GM23338 (cell line): ENCODE data around the gene UBASH3A. TPM values are rescaled to one million over a fixed set of nuclear protein-coding genes. Genes with fewer than 3 reads are reported as not detected.

Experiments
- ATAC-seq: fragments of 200-7000 bp; cut with Tn5 transposase; 3 replicates; pipeline ENCODE4 v1.9.1; 2020
- DNase-seq: peaks from one replicate; pipeline ENCODE4 v3.0.0-alpha.2; 2015; ENCODE audit warnings: low spot score
- H2AFZ ChIP-seq: fragments of 200-600 bp; sonication (generic); 2 replicates; pipeline ENCODE4 v1.8.0; 2016; ENCODE audit warnings: antibody characterized with exemption, mild to moderate bottlenecking, moderate library complexity
- H3F3A ChIP-seq: fragments of 200-600 bp; sonication (generic); replicated peaks from 2 replicates; pipeline ENCODE4 v1.8.0; 2017; ENCODE audit warnings: antibody characterized with exemption, mixed run types, low read depth
- H3K27ac ChIP-seq: fragments of 200-600 bp; sonication (generic); 2 replicates; pipeline ENCODE4 v1.6.1; 2016; ENCODE audit warnings: low read depth
- H3K27me3 ChIP-seq: fragments of 200-600 bp; sonication (generic); 2 replicates; pipeline ENCODE4 v1.8.0; 2016; ENCODE audit warnings: mild to moderate bottlenecking, mixed run types, moderate library complexity; ENCODE audit not compliant: insufficient read depth
- H3K36me3 ChIP-seq: fragments of 200-600 bp; sonication (generic); 2 replicates; pipeline ENCODE4 v1.8.0; 2016; ENCODE audit warnings: mild to moderate bottlenecking; ENCODE audit not compliant: insufficient read depth
- H3K4me1 ChIP-seq: fragments of 200-600 bp; sonication (generic); 2 replicates; pipeline ENCODE4 v1.8.0; 2016; ENCODE audit warnings: mild to moderate bottlenecking, moderate library complexity; ENCODE audit not compliant: insufficient read depth
- H3K4me2 ChIP-seq: fragments of 200-600 bp; sonication (generic); 2 replicates; pipeline ENCODE4 v1.7.1; 2017; ENCODE audit warnings: mixed run types
- H3K4me3 ChIP-seq: fragments of 200-600 bp; sonication (generic); 2 replicates; pipeline ENCODE4 v1.6.1; 2016; ENCODE audit warnings: mixed run types
- H3K79me2 ChIP-seq: fragments of 200-600 bp; sonication (generic); replicated peaks from 2 replicates; pipeline ENCODE4 v1.8.0; 2017; ENCODE audit warnings: mild to moderate bottlenecking; ENCODE audit not compliant: insufficient read depth
- H3K9me2 ChIP-seq: fragments of 200-600 bp; sonication (generic); 2 replicates; pipeline ENCODE4 v1.8.0; 2017; ENCODE audit not compliant: insufficient read depth
- H4K20me1 ChIP-seq: fragments of 200-600 bp; sonication (generic); replicated peaks from 2 replicates; pipeline ENCODE4 v1.8.0; 2017; ENCODE audit warnings: mild to moderate bottlenecking; ENCODE audit not compliant: insufficient read depth
- H3K27ac Mint-ChIP-seq: 2 replicates; pipeline ENCODE4 v1.8.0; 2020; ENCODE audit warnings: inconsistent platforms, mild to moderate bottlenecking, moderate library complexity, mixed read lengths
- H3K27me3 Mint-ChIP-seq: 3 replicates; pipeline ENCODE4 v1.8.0; 2022; ENCODE audit warnings: low read depth, mild to moderate bottlenecking, moderate library complexity, mixed read lengths, inconsistent platforms; ENCODE audit not compliant: insufficient read depth, poor library complexity
- H3K36me3 Mint-ChIP-seq: 3 replicates; pipeline ENCODE4 v1.8.0; 2021; ENCODE audit warnings: low read depth, mild to moderate bottlenecking, inconsistent platforms, moderate library complexity, mixed read lengths
- H3K4me1 Mint-ChIP-seq: 3 replicates; pipeline ENCODE4 v1.8.0; 2020; ENCODE audit warnings: mild to moderate bottlenecking, inconsistent platforms, mixed read lengths
- H3K4me3 Mint-ChIP-seq: 3 replicates; pipeline ENCODE4 v1.8.0; 2021; ENCODE audit warnings: moderate library complexity, mild to moderate bottlenecking, inconsistent platforms, mixed read lengths
- H3K9me3 Mint-ChIP-seq: 3 replicates; pipeline ENCODE4 v1.8.0; 2020; ENCODE audit warnings: moderate library complexity, mild to moderate bottlenecking, inconsistent platforms, mixed read lengths
- CREB1 ChIP-seq: fragments of 250-450 bp; sonication (Bioruptor Pico); IDR thresholded peaks from 2 replicates; pipeline ENCODE4 v1.5.0; 2020; ENCODE audit warnings: low read depth, mild to moderate bottlenecking, moderate library complexity
- CTCF ChIP-seq, 2 experiments: fragments of 200-600 bp in 1 of 2; sonication (generic) in 1 of 2; conservative IDR thresholded peaks; 2 replicates each; pipeline versions ENCODE4 v1.5.1 to v1.6.1; 2016 to 2017; ENCODE audit warnings: antibody characterized with exemption in 2 of 2, low read depth in 2 of 2, mild to moderate bottlenecking in 2 of 2, moderate library complexity in 1 of 2
- ETS1 ChIP-seq: IDR thresholded peaks from 2 replicates; pipeline ENCODE4 v1.6.1; 2016; ENCODE audit warnings: antibody characterized with exemption
- EZH2 ChIP-seq: fragments of 200-600 bp; sonication (generic); IDR thresholded peaks from one replicate; pipeline ENCODE4 v1.8.0; 2017; ENCODE audit warnings: antibody characterized with exemption, mild to moderate bottlenecking, low read depth; ENCODE audit not compliant: unreplicated experiment
- EZH2phosphoT487 ChIP-seq: fragments of 200-600 bp; sonication (generic); IDR thresholded peaks from one replicate; pipeline ENCODE4 v1.8.1; 2018; ENCODE audit warnings: antibody characterized with exemption; ENCODE audit not compliant: unreplicated experiment
- JUNB ChIP-seq: IDR thresholded peaks from one replicate; pipeline ENCODE4 v1.6.1; 2016; ENCODE audit warnings: antibody characterized with exemption; ENCODE audit not compliant: unreplicated experiment
- NANOG ChIP-seq: IDR thresholded peaks from 2 replicates; pipeline ENCODE4 v1.6.1; 2016; ENCODE audit warnings: antibody characterized with exemption, borderline replicate concordance
- POLR2AphosphoS5 ChIP-seq: IDR thresholded peaks from 2 replicates; pipeline ENCODE4 v1.6.1; 2016; ENCODE audit warnings: antibody characterized with exemption, low read depth
- REST ChIP-seq: IDR thresholded peaks from one replicate; pipeline ENCODE4 v1.6.1; 2018; ENCODE audit warnings: antibody characterized with exemption; ENCODE audit not compliant: unreplicated experiment
- STAT1 ChIP-seq: IDR thresholded peaks from one replicate; pipeline ENCODE4 v1.6.1; 2016; ENCODE audit warnings: antibody characterized with exemption; ENCODE audit not compliant: unreplicated experiment
- ZNF114 ChIP-seq: fragments of 250-450 bp; sonication (Bioruptor Pico); IDR thresholded peaks from 2 replicates; pipeline ENCODE4 v1.5.0; 2020; ENCODE audit warnings: mild to moderate bottlenecking, moderate library complexity
- ZNF331 ChIP-seq: fragments of 250-450 bp; sonication (Bioruptor Pico); IDR thresholded peaks from 2 replicates; pipeline ENCODE4 v1.5.0; 2020; ENCODE audit warnings: low read depth, mild to moderate bottlenecking, moderate library complexity
- ZNF462 ChIP-seq: fragments of 250-450 bp; sonication (Bioruptor Pico); IDR thresholded peaks from 2 replicates; pipeline ENCODE4 v1.5.0; 2020; ENCODE audit warnings: mild to moderate bottlenecking, moderate library complexity
- polyA plus RNA-seq: library from polyadenylated mRNA; unstranded; fragments of >200 nt; fragmentation: Nextera tagmentation; extraction: Ambion mirVana; gene quantifications from 2 replicates; pipeline ENCODE4 v1.2.1, GENCODE V29; 2016
- total RNA-seq: library from RNA; depleted of rRNA; stranded (reverse); fragments of >200 nt; shearing (Covaris generic); gene quantifications from 2 replicates; pipeline ENCODE4 v1.2.3, GENCODE V29; 2014

The UBASH3A gene
- total and polyA plus RNA-seq, 2 experiments from 2014 or later, result not detected

- Mint-ChIP-seq H3K4me1 (no peaks in the 10 kb centered on the region), H3K36me3 (peaks cover 6% of the 10 kb centered on the region), H3K9me3 (peaks cover 23% of the 10 kb centered on the region), H3K4me3 (no peak overlapping the region), H3K27ac (no peak overlapping the region), H3K27me3 (peaks cover 9% of the 10 kb centered on the region)
- no peaks in the 10 kb centered on the region for H3K27me3 ChIP-seq
- H3K4me3 ChIP-seq, result no peak overlapping the region
- no peaks in the 10 kb centered on the region for H4K20me1 ChIP-seq
- H3K4me1 ChIP-seq, result no peaks in the 10 kb centered on the region
- H2AFZ ChIP-seq, result no peak overlapping the region
- H3K79me2 ChIP-seq, result no peaks in the 10 kb centered on the region
- DNase-seq, result no peak
- 0 out of 2 replicates have a peak, but pooled peaks cover 9% of the 10 kb centered on the region for H3K9me2 ChIP-seq
- no peak for ATAC-seq
- TF ChIP-seq NANOG, result no peak
- no peak for TF ChIP-seq JUNB
- no peak for TF ChIP-seq EZH2phosphoT487
- no peak for TF ChIP-seq POLR2AphosphoS5
- TF ChIP-seq ZNF462 (CRISPR knock-in tag), result no peak
- no peak for TF ChIP-seq CTCF (conservative IDR thresholded peaks at IDR 0.05; ENCODE audit: low read depth in 2 of 2)
- no peak for TF ChIP-seq ZNF331 (CRISPR knock-in tag)
- no peak for TF ChIP-seq CREB1 (CRISPR knock-in tag)
- no peak for TF ChIP-seq EZH2
- TF ChIP-seq STAT1, result no peak
- TF ChIP-seq ETS1, result no peak
- TF ChIP-seq REST, result no peak
- no peak for TF ChIP-seq ZNF114 (CRISPR knock-in tag)
- H3K36me3 ChIP-seq, result no peaks in the 10 kb centered on the region
- no peaks in the 10 kb centered on the region for H3F3A ChIP-seq
- H3K4me2 ChIP-seq, result no peak overlapping the region
- H3K27ac ChIP-seq, result no peak overlapping the region
These were observed 47.7 kb upstream of the UBASH3A start for GRCh38 chr21:42356046-42356445.
